HUES6 (cell line): ENCODE results near the gene YOD1.

Experiments used
- H3K27ac ChIP-seq: 2 replicates; pipeline ENCODE4 v1.7.0; 2013; ENCODE audit warnings: low read depth, mild to moderate bottlenecking, low read length, inconsistent platforms
- H3K27me3 ChIP-seq: 2 replicates; pipeline ENCODE4 v1.6.1; 2013; ENCODE audit warnings: low read length; ENCODE audit not compliant: control insufficient read depth, insufficient read depth
- H3K36me3 ChIP-seq: 2 replicates; pipeline ENCODE4 v1.6.1; 2013; ENCODE audit warnings: low read length; ENCODE audit not compliant: control insufficient read depth, insufficient read depth
- H3K4me1 ChIP-seq: 2 replicates; pipeline ENCODE4 v1.6.1; 2013; ENCODE audit warnings: low read length; ENCODE audit not compliant: control insufficient read depth, insufficient read depth
- H3K4me3 ChIP-seq: 2 replicates; pipeline ENCODE4 v1.5.1; 2013; ENCODE audit warnings: low read depth, low read length
- H3K9ac ChIP-seq: one replicate; pipeline ENCODE4 v1.6.1; 2013; ENCODE audit warnings: mild to moderate bottlenecking, low read length
- H3K9me3 ChIP-seq: 2 replicates; pipeline ENCODE4 v1.6.1; 2013; ENCODE audit warnings: low read depth, low read length; ENCODE audit not compliant: control insufficient read depth, insufficient read depth

Gene YOD1

DNA sequence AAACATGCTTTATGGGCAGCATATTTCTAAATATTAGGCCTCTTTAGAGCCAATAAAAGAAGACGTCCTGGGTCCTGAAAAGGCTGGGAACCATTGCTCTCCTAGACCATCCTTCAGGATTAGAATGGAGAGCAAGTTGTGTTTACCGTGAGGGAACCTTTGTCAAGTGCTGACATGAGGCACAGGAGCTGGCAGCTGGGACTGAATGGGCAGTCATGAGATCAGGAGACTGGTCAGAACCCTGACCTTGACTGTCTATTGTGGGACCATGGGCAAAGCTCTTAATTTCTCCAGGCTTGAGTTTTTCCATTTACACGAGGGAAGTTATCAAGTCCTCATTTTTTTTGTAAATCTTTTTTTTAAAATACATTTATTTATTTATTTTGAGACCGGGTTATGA, 7.2 kb upstream of the YOD1 start:
- Histone ChIP-seq H3K4me1 (peaks cover 4% of the 10 kb centered on the region; the same call in 1 of the 2 replicates), H3K4me3 (no peak overlapping the region), H3K9ac (no peak overlapping the region), H3K27me3 (no peaks in the 10 kb centered on the region), H3K27ac (no peak overlapping the region), H3K9me3 (no peaks in the 10 kb centered on the region), H3K36me3 (peaks cover 20% of the 10 kb centered on the region)

DNA sequence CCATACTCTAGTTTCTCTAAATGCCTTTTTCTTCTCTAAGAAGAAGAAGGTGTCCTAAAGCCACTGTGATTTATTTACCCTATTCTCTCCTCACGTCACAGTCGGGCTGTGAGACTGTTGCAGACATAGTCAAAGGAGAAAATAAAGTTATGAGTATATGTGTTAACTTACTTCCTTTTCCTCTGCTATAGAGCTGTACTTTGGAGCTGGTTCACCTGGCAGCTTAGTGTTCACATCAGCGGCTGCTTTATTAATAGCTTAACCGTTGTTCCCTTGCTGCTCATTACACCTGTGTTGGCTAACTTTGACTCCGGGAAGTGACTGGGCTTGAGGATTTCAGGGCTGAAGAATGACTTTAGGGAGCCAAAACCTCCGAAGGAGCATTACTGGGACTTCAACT, 5.7 kb upstream of the YOD1 start:
- Histone ChIP-seq H3K4me1 (peaks cover 6% of the 10 kb centered on the region), H3K4me3 (no peak overlapping the region), H3K9ac (no peak overlapping the region), H3K27ac (no peak overlapping the region), H3K36me3 (peaks cover 4% of the 10 kb centered on the region), H3K27me3 (no peaks in the 10 kb centered on the region), H3K9me3 (no peaks in the 10 kb centered on the region)

DNA sequence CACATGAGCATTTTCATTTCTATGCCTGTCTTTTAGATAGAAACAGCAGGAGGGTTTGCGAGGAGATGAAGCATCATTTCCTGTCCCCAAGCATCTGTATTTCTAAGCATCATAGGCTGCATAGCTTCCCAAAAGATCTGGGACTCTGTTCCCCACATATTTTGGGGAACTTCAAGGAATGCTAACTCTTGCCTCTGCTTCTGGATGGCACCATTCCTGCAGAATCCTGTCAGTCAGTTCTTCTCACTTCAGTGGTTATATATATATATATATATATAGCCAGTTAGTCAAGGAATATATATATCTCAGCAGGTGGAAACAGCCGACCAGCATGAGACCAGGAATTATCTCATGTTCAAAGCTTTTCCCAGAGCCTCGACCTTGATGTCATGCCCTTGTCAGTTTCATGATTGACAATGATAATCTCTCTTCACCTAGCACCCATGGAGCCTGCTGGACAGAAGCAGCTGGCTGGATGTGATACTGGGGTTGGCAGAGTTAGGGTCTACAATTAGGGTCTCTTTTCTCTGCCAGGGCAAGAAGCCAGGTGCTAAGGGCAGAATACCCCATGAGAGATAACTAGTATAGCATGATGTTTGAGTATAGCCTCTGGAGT, 4.5 kb upstream of the YOD1 start:
- H3K4me3 ChIP-seq: no peak overlapping the region
- peaks cover 11% of the 10 kb centered on the region for H3K4me1 ChIP-seq
- H3K27ac ChIP-seq: no peak overlapping the region
- peaks cover 4% of the 10 kb centered on the region for H3K36me3 ChIP-seq
- H3K9ac ChIP-seq: no peak overlapping the region
- H3K27me3 ChIP-seq: no peaks in the 10 kb centered on the region
- H3K9me3 ChIP-seq: no peaks in the 10 kb centered on the region

DNA sequence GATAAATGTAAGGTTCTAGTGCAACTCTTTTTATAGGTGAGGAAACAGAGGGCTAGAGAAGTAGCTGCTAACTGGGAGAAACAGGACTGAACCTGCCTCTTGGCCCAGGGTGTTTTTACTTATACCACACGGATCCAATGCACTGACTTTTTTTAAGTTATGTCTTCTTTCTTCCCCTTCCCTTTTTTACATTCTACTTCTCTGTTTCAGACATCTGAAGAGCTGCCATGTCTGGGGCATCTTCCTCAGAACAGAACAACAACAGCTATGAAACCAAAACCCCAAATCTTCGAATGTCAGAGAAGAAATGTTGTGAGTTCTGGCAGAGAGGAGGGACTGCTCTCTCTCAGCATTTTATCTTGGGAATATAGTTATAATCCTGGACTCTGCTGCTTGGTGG, 3.5 kb upstream of the YOD1 start:
- H3K4me3 ChIP-seq: no peak overlapping the region
- H3K27ac ChIP-seq: no peak overlapping the region
- peaks cover 11% of the 10 kb centered on the region for H3K4me1 ChIP-seq
- no peak overlapping the region for H3K9ac ChIP-seq
- no peaks in the 10 kb centered on the region for H3K27me3 ChIP-seq
- no peaks in the 10 kb centered on the region for H3K9me3 ChIP-seq
- peaks cover under 1% of the 10 kb centered on the region; the same call in 1 of the 2 replicates for H3K36me3 ChIP-seq

DNA sequence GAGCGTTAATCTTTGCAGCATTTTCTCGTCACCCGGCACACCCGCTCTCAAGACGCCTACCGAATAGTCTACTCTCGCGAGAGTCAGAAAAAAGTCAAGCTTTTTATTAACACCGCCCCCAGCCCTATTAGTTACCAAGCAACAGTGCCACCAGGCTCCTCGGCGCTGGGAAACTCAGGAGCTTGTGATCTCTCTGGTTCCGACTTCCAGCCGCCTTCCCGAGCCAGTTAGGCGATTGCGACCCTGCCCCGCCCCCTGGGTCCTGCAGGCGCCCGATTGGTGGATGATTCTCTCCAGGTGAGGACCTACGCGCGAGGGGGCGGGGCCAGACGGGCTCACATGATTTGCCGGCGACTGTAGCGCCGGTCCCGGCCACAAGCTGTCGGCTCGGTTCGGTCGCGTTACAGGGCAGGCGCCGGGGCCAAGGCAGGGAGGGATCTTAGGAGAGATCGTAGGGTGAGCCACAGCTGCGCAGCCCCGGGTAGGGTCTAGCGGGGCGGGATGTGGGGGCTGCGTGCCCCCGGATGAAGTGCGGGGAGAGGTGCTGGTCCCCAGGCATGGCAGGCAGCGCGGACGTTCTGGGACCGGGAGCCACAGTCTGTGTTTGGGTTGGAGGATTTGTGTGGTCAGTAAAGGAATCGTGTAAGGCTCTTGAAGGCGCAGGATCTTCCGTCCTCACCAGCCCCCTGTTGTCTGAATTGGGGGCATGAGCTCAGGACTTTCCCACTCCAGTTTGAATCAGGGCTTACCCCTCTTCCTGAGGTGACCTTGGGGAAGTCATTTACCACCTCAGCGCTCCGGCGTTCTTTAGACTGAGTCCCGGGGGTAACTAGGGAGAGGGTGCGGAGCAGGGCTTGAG, 2.1 kb upstream of the YOD1 start, which contains the start of gene PFKFB2:
PFKFB2 (plus strand) TSS at position 365 of the 859 bp plus-strand sequence. CDS start 1,443 bp downstream, outside the sequence.
- H3K27ac ChIP-seq: peak within 1 kb of the TSS; percentile 75

DNA sequence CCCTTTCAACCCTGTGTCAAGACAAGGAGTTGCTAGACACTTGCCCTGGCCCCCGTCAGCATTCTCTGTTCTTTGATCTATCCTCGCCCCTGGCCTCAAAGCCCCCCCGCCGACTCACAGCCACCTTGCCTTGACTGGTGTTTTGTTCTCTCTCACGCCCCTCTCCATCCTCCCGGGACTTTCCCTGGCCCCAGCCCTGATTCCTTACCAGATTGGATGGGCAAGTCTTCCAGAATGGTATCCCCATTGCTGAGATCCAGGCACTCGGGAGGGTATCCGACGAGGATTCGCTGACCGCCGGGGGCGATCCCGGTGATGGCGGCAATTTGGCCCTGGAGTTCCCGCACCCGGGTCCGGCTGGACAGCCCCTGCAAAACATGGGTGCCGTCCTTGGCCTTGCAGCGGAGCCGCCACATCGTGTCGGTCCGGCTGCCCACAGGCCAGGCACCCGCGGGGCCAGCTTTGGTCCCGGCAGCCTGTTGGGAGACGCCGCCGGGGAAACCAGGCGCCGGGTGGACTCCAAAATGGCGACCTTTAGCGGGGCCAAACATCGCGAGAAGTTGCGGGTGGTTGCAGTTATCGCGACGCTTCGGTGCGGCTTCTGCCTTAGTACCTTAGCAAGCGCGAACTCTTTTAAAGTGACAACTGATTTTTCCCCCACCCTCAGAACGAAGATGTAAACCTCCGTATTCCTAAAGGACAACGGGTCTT, 373 bp downstream of the YOD1 start:
- H3K27ac ChIP-seq: peak overlapping the region; percentile 78
- H3K4me1 ChIP-seq: peaks cover 12% of the 10 kb centered on the region

More for the DNA sequence above, 2.1 kb upstream of the YOD1 start, which contains the start of gene PFKFB2:
- H3K9ac ChIP-seq: peak within 1 kb of the TSS; percentile 85
- H3K36me3 ChIP-seq: peaks cover 12% of the 10 kb centered on the region
- no peaks in the 10 kb centered on the region for H3K9me3 ChIP-seq
- H3K27me3 ChIP-seq: no peaks in the 10 kb centered on the region
- H3K4me3 ChIP-seq: peak within 1 kb of the TSS; percentile 84
- H3K4me1 ChIP-seq: peaks cover 12% of the 10 kb centered on the region

DNA sequence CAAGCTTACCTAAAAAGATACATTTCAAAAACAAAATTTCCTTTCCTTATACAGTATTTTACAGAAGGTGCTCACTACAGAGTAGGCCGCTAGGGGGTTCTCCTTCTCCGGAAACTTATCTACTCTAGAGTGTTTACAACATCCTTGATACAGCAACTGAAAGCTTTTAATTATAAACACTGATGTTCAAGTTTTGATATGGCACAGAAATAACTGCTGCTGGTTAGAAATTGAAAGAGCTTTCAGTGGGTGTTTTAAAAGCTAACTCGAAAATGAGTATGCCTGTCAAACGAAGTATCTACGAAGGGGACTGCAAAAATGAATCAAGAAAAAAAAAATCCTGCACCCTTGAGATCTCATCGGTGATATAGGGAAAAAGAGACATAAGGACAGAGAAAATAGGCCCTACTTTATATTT, 1.0 kb downstream of the YOD1 start:
- Histone ChIP-seq H3K9me3 (no peaks in the 10 kb centered on the region), H3K27me3 (no peaks in the 10 kb centered on the region), H3K36me3 (peaks cover 25% of the 10 kb centered on the region), H3K27ac (peak overlapping the region; percentile 78; the same call in 1 of the 2 replicates), H3K9ac (peak overlapping the region; percentile 91), H3K4me3 (peak overlapping the region; percentile 84), H3K4me1 (peaks cover 12% of the 10 kb centered on the region)

More for the DNA sequence above, 373 bp downstream of the YOD1 start:
- peak overlapping the region; percentile 84 for H3K4me3 ChIP-seq
- no peaks in the 10 kb centered on the region for H3K27me3 ChIP-seq
- H3K9ac ChIP-seq: peak overlapping the region; percentile 91
- H3K9me3 ChIP-seq: no peaks in the 10 kb centered on the region
- H3K36me3 ChIP-seq: peaks cover 25% of the 10 kb centered on the region

DNA sequence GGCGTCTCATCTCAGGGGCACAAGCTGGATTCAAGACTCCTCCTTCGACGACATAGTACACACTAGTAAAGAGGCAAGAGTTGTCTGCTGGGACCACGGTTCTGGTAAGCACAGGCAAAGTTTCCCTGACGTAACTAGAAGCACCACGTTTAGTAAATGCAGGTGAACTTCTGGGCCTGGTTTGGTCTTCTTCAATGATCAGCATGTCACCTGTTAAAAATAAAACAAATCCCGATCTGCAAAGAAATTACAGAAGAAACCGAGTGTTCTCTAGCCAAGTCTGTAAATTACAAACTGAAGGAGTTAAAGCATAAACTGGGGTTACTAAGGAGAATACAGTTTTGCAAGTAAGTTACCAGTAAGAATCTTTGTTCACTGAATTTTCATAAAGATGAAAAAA, 1.5 kb downstream of the YOD1 start:
- Histone ChIP-seq H3K9ac (no peak overlapping the region), H3K27ac (no peak overlapping the region), H3K27me3 (no peaks in the 10 kb centered on the region), H3K4me1 (peaks cover 12% of the 10 kb centered on the region), H3K9me3 (no peaks in the 10 kb centered on the region), H3K36me3 (peaks cover 25% of the 10 kb centered on the region), H3K4me3 (peak overlapping the region; percentile 84)

DNA sequence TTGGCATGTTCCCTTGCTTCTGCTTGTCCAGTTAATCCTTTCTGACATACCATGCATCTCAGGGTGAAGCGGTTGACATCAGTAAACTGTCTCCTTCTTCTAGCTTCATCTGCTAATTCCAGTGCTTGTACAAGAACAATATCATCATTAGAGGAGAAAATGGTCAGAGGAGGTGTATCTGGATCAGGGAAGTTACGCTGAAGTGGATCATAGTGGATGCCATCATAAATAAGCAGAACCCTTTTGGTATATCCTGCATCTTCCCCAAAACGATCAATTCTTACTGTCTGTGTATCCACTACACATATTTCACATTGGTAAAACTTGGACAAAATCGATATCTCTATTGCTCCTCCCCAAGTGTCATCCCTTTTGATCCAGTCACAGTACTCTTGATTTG, 2.0 kb downstream of the YOD1 start:
- H3K9me3 ChIP-seq: no peaks in the 10 kb centered on the region
- peaks cover 12% of the 10 kb centered on the region for H3K4me1 ChIP-seq
- H3K27ac ChIP-seq: no peak overlapping the region
- no peak overlapping the region for H3K9ac ChIP-seq
- H3K4me3 ChIP-seq: 0 out of 2 replicates have a peak overlapping the region, but pooled peaks have one; percentile 6
- H3K36me3 ChIP-seq: peaks cover 25% of the 10 kb centered on the region
- H3K27me3 ChIP-seq: no peaks in the 10 kb centered on the region

DNA sequence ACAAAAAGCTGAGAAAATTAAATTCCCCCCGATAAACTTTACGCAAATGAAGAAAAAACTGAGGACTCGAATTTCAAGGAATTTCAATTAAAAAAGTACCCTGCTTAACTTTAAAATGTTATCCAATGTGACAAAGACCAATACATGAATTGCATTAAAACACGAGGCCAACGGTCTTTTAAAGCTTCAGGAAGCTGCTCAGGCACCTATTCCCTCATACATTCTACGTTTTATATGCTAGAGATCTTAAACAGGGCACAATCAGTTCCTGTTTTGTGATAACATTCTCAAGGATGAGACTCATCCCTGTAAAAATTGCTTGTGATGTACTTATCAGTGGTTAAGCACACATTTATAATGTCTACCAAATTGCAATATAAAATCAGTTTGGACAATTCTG, 3.0 kb downstream of the YOD1 start:
- H3K4me3 ChIP-seq: no peak overlapping the region
- peaks cover 25% of the 10 kb centered on the region for H3K36me3 ChIP-seq
- no peak overlapping the region for H3K27ac ChIP-seq
- H3K9ac ChIP-seq: no peak overlapping the region
- H3K27me3 ChIP-seq: no peaks in the 10 kb centered on the region
- H3K9me3 ChIP-seq: no peaks in the 10 kb centered on the region
- H3K4me1 ChIP-seq: peaks cover 12% of the 10 kb centered on the region
